ENCODE data around the gene PAPSS2.

GRCh38 chr10:87750001-87750671, 90.5 kb downstream of the PAPSS2 start:
- TF ChIP-seq, protein P1, sequence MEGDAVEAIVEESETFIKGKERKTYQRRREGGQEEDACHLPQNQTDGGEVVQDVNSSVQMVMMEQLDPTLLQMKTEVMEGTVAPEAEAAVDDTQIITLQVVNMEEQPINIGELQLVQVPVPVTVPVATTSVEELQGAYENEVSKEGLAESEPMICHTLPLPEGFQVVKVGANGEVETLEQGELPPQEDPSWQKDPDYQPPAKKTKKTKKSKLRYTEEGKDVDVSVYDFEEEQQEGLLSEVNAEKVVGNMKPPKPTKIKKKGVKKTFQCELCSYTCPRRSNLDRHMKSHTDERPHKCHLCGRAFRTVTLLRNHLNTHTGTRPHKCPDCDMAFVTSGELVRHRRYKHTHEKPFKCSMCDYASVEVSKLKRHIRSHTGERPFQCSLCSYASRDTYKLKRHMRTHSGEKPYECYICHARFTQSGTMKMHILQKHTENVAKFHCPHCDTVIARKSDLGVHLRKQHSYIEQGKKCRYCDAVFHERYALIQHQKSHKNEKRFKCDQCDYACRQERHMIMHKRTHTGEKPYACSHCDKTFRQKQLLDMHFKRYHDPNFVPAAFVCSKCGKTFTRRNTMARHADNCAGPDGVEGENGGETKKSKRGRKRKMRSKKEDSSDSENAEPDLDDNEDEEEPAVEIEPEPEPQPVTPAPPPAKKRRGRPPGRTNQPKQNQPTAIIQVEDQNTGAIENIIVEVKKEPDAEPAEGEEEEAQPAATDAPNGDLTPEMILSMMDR (IDR thresholded peaks at IDR 0.05) = no peak
- no peak for TF ChIP-seq POLR2A (IDR thresholded peaks at IDR 0.05)
